ENCODE data around the gene AMER2.
A peak's percentile ranks its signal among the peaks of the same experiment; 100 is the strongest.

Gene AMER2

GRCh38 chr13:25130944-25131343 is 41.1 kb downstream of the AMER2 start:
- Histone ChIP-seq H3K4me3 (ENCODE audit: control insufficient read depth in 1 of 7, extremely low read depth in 1 of 7, insufficient read depth in 4 of 7, low read depth in 2 of 7, low read length in 6 of 7) (no peak overlapping the region), H3K27ac (ENCODE audit: insufficient read depth in 1 of 2, low read depth in 1 of 2, low read length in 2 of 2, poor library complexity in 1 of 2, severe bottlenecking in 2 of 2) (no peak overlapping the region), H3K9me3 (ENCODE audit: control extremely low read depth in 1 of 5, control insufficient read depth in 4 of 5, insufficient read depth in 2 of 5, low read depth in 1 of 5, low read length in 4 of 5) (peaks cover 0 to 12% (median 2%) of the 10 kb centered on the region in 5 experiments), H3K27me3 (replicated peaks in 2 of 5; ENCODE audit: control insufficient read depth in 4 of 5, insufficient read depth in 5 of 5, low read length in 4 of 5) (peaks cover 4 to 22% (median 9%) of the 10 kb centered on the region in 5 experiments), H3K36me3 (ENCODE audit: control insufficient read depth in 4 of 4, insufficient read depth in 4 of 4, low read length in 3 of 4) (no peaks in the 10 kb centered on the region), H3K4me1 (ENCODE audit: control extremely low read depth in 1 of 4, control insufficient read depth in 4 of 4, insufficient read depth in 4 of 4, low read length in 3 of 4) (no peaks in the 10 kb centered on the region)
- POLR2A ChIA-PET = no interaction called here
- no peak for DNase-seq
- 27% methylated on average over 1 of the region's 3 CpGs for WGBS (ENCODE audit: insufficient coverage)
- CTCF ChIA-PET = no interaction called here

- POLR2A ChIA-PET = no interaction called here
Measured at GRCh38 chr13:25118378-25118905, 53.6 kb downstream of the AMER2 start.

DNA sequence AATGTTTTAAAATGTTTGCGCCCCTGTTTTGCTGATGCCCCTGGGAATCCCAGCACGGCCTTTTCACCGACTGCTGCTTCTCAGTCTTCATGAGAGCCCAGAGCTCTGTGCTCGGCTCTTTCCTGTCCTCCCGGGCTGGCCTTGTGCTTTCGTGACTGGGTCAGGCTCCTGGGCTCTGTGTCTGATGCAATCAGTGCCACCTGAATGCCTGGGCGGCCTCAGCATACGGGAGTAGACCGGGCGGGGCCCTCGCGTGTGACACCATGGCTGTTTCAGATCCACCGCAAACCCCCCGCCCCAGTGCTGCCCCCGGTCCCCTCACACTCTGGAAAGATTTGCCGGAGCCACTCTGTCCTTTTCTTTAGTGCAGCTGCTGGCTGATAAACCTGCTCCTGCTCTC is 54.8 kb downstream of the AMER2 start:
- ChIA-PET POLR2A (no interaction called here), CTCF (interaction anchor here (3.1 kb wide), 1 partner anchor 112 kb away, joined by 7 read pairs; no protein-coding TSS in a partner anchor)
- 98% methylated on average over 16 of the region's 16 CpGs for WGBS (ENCODE audit: insufficient coverage)

More at GRCh38 chr13:25118378-25118905, 53.6 kb downstream of the AMER2 start:
- Histone ChIP-seq H3K27ac (ENCODE audit: insufficient read depth in 1 of 2, low read depth in 1 of 2, low read length in 2 of 2, poor library complexity in 1 of 2, severe bottlenecking in 2 of 2) (no peak overlapping the region), H3K4me3 (ENCODE audit: control insufficient read depth in 1 of 7, extremely low read depth in 1 of 7, insufficient read depth in 4 of 7, low read depth in 2 of 7, low read length in 6 of 7) (no peak overlapping the region), H3K9me3 (ENCODE audit: control extremely low read depth in 1 of 5, control insufficient read depth in 4 of 5, insufficient read depth in 2 of 5, low read depth in 1 of 5, low read length in 4 of 5) (peaks cover 0 to 4% (median 0%) of the 10 kb centered on the region in 5 experiments), H3K4me1 (ENCODE audit: control extremely low read depth in 1 of 4, control insufficient read depth in 4 of 4, insufficient read depth in 4 of 4, low read length in 3 of 4) (peaks cover 0 to 2% (median under 1%) of the 10 kb centered on the region in 4 experiments), H3K27me3 (replicated peaks in 2 of 5; ENCODE audit: control insufficient read depth in 4 of 5, insufficient read depth in 5 of 5, low read length in 4 of 5) (peaks cover 2 to 19% (median 4%) of the 10 kb centered on the region in 5 experiments), H3K36me3 (ENCODE audit: control insufficient read depth in 4 of 4, insufficient read depth in 4 of 4, low read length in 3 of 4) (no peaks in the 10 kb centered on the region)
- 46% methylated on average over 5 of the region's 8 CpGs for WGBS (ENCODE audit: insufficient coverage)
- CTCF ChIA-PET = interaction anchor here (3.1 kb wide), 1 partner anchor 113 kb away, joined by 7 read pairs; no protein-coding TSS in a partner anchor
- peak in 2 of 3 donors; percentile 50 to 69 for DNase-seq

GRCh38 chr13:25116044-25116443 is 56.0 kb downstream of the AMER2 start:
- POLR2A ChIA-PET = no interaction called here

More for the DNA sequence above, 54.8 kb downstream of the AMER2 start:
- DNase-seq = no peak
- H3K4me1 ChIP-seq (ENCODE audit: control extremely low read depth in 1 of 4, control insufficient read depth in 4 of 4, insufficient read depth in 4 of 4, low read length in 3 of 4) = peaks cover 0 to 2% (median under 1%) of the 10 kb centered on the region in 4 experiments
- no peaks in the 10 kb centered on the region for H3K36me3 ChIP-seq (ENCODE audit: control insufficient read depth in 4 of 4, insufficient read depth in 4 of 4, low read length in 3 of 4)
- peaks cover 2 to 23% (median 6%) of the 10 kb centered on the region in 5 experiments for H3K27me3 ChIP-seq (replicated peaks in 2 of 5; ENCODE audit: control insufficient read depth in 4 of 5, insufficient read depth in 5 of 5, low read length in 4 of 5)
- no peaks in the 10 kb centered on the region for H3K9me3 ChIP-seq (ENCODE audit: control extremely low read depth in 1 of 5, control insufficient read depth in 4 of 5, insufficient read depth in 2 of 5, low read depth in 1 of 5, low read length in 4 of 5)
- H3K4me3 ChIP-seq (ENCODE audit: control insufficient read depth in 1 of 7, extremely low read depth in 1 of 7, insufficient read depth in 4 of 7, low read depth in 2 of 7, low read length in 6 of 7) = no peak overlapping the region
- H3K27ac ChIP-seq (ENCODE audit: insufficient read depth in 1 of 2, low read depth in 1 of 2, low read length in 2 of 2, poor library complexity in 1 of 2, severe bottlenecking in 2 of 2) = no peak overlapping the region

GRCh38 chr13:25114220-25114619 is 57.9 kb downstream of the AMER2 start:
- Histone ChIP-seq H3K4me3 (ENCODE audit: control insufficient read depth in 1 of 7, extremely low read depth in 1 of 7, insufficient read depth in 4 of 7, low read depth in 2 of 7, low read length in 6 of 7) (no peak overlapping the region), H3K27ac (ENCODE audit: insufficient read depth in 1 of 2, low read depth in 1 of 2, low read length in 2 of 2, poor library complexity in 1 of 2, severe bottlenecking in 2 of 2) (no peak overlapping the region), H3K27me3 (replicated peaks in 2 of 5; ENCODE audit: control insufficient read depth in 4 of 5, insufficient read depth in 5 of 5, low read length in 4 of 5) (peaks cover 0 to 29% (median 7%) of the 10 kb centered on the region in 5 experiments), H3K36me3 (ENCODE audit: control insufficient read depth in 4 of 4, insufficient read depth in 4 of 4, low read length in 3 of 4) (no peaks in the 10 kb centered on the region), H3K9me3 (ENCODE audit: control extremely low read depth in 1 of 5, control insufficient read depth in 4 of 5, insufficient read depth in 2 of 5, low read depth in 1 of 5, low read length in 4 of 5) (no peaks in the 10 kb centered on the region), H3K4me1 (ENCODE audit: control extremely low read depth in 1 of 4, control insufficient read depth in 4 of 4, insufficient read depth in 4 of 4, low read length in 3 of 4) (peaks cover 0 to 2% (median under 1%) of the 10 kb centered on the region in 4 experiments)
- ChIA-PET POLR2A (no interaction called here), CTCF (interaction anchor here (0.8 to 4.3 kb wide), 12 partner anchors 7 to 119 kb away, joined by 3 to 36 read pairs (median 4); no protein-coding TSS in a partner anchor)
- WGBS (ENCODE audit: insufficient coverage) = 36% methylated on average over 2 of the region's 3 CpGs
- DNase-seq = peak; percentile 82 to 93 (median 88)

More at GRCh38 chr13:25116044-25116443, 56.0 kb downstream of the AMER2 start:
- DNase-seq = no peak
- no CpG with 5 or more reads among the region's 3 CpGs for WGBS (ENCODE audit: insufficient coverage)
- Histone ChIP-seq H3K27ac (ENCODE audit: insufficient read depth in 1 of 2, low read depth in 1 of 2, low read length in 2 of 2, poor library complexity in 1 of 2, severe bottlenecking in 2 of 2) (no peak overlapping the region), H3K4me1 (ENCODE audit: control extremely low read depth in 1 of 4, control insufficient read depth in 4 of 4, insufficient read depth in 4 of 4, low read length in 3 of 4) (peaks cover 0 to 2% (median under 1%) of the 10 kb centered on the region in 4 experiments), H3K9me3 (ENCODE audit: control extremely low read depth in 1 of 5, control insufficient read depth in 4 of 5, insufficient read depth in 2 of 5, low read depth in 1 of 5, low read length in 4 of 5) (no peaks in the 10 kb centered on the region), H3K4me3 (ENCODE audit: control insufficient read depth in 1 of 7, extremely low read depth in 1 of 7, insufficient read depth in 4 of 7, low read depth in 2 of 7, low read length in 6 of 7) (no peak overlapping the region), H3K27me3 (replicated peaks in 2 of 5; ENCODE audit: control insufficient read depth in 4 of 5, insufficient read depth in 5 of 5, low read length in 4 of 5) (peaks cover 2 to 28% (median 7%) of the 10 kb centered on the region in 5 experiments), H3K36me3 (ENCODE audit: control insufficient read depth in 4 of 4, insufficient read depth in 4 of 4, low read length in 3 of 4) (no peaks in the 10 kb centered on the region)
- CTCF ChIA-PET = no interaction called here

- Histone ChIP-seq H3K27ac (ENCODE audit: insufficient read depth in 1 of 2, low read depth in 1 of 2, low read length in 2 of 2, poor library complexity in 1 of 2, severe bottlenecking in 2 of 2) (no peak overlapping the region), H3K4me1 (ENCODE audit: control extremely low read depth in 1 of 4, control insufficient read depth in 4 of 4, insufficient read depth in 4 of 4, low read length in 3 of 4) (peaks cover 0 to 2% (median 0%) of the 10 kb centered on the region in 4 experiments), H3K36me3 (ENCODE audit: control insufficient read depth in 4 of 4, insufficient read depth in 4 of 4, low read length in 3 of 4) (no peaks in the 10 kb centered on the region), H3K4me3 (ENCODE audit: control insufficient read depth in 1 of 7, extremely low read depth in 1 of 7, insufficient read depth in 4 of 7, low read depth in 2 of 7, low read length in 6 of 7) (no peak overlapping the region), H3K9me3 (ENCODE audit: control extremely low read depth in 1 of 5, control insufficient read depth in 4 of 5, insufficient read depth in 2 of 5, low read depth in 1 of 5, low read length in 4 of 5) (no peaks in the 10 kb centered on the region), H3K27me3 (replicated peaks in 2 of 5; ENCODE audit: control insufficient read depth in 4 of 5, insufficient read depth in 5 of 5, low read length in 4 of 5) (peaks cover 0 to 22% (median 6%) of the 10 kb centered on the region in 5 experiments)
- no peak for DNase-seq
- ChIA-PET CTCF (interaction anchor here (1.0 to 4.3 kb wide), 10 partner anchors 9 to 114 kb away, joined by 3 to 36 read pairs (median 4); partner anchors contain the start of gene PABPC3), POLR2A (no interaction called here)
- 75% methylated on average over 1 of the region's 3 CpGs for WGBS (ENCODE audit: insufficient coverage)
Measured at GRCh38 chr13:25112695-25113255, 59.3 kb downstream of the AMER2 start.
